ENCODE results near the gene G6PC3. TPM values are rescaled to one million over a fixed set of nuclear protein-coding genes. Genes with fewer than 3 reads are reported as not detected.

Gene G6PC3
- total and polyA plus RNA-seq, 5 donors from 2014 or later: 10.7 to 21.5 (median 15.6) TPM

GRCh38 chr17:44112284-44113280, 42.0 kb downstream of the G6PC3 start:
- no peaks in the 10 kb centered on the region for H3K9me3 Mint-ChIP-seq
- ATAC-seq (ENCODE audit: low read depth in 2 of 2): no peak

GRCh38 chr17:44113382-44113781, 42.8 kb downstream of the G6PC3 start:
- Histone ChIP-seq H3K27ac (ENCODE audit: insufficient read depth, low read length, poor library complexity, severe bottlenecking) (no peak overlapping the region), H3K36me3 (ENCODE audit: control insufficient read depth, insufficient read depth, low read length) (peaks cover 7% of the 10 kb centered on the region), H3K4me1 (ENCODE audit: control insufficient read depth, insufficient read depth, low read length, poor library complexity, severe bottlenecking) (peaks cover 15% of the 10 kb centered on the region), H3K27me3 (ENCODE audit: control insufficient read depth, insufficient read depth, low read length) (no peaks in the 10 kb centered on the region), H3K9me3 (ENCODE audit: control insufficient read depth in 2 of 2, low read length in 2 of 2) (no peaks in the 10 kb centered on the region), H3K4me3 (ENCODE audit: low read depth, low read length) (no peak overlapping the region)
- Mint-ChIP-seq H3K4me1 (peaks cover 0 to 53% (median 15%) of the 10 kb centered on the region in 4 donors), H3K27me3 (no peaks in the 10 kb centered on the region), H3K9me3 (no peaks in the 10 kb centered on the region), H3K4me3 (peak overlapping the region in 2 of 4 donors; percentile 39 to 75), H3K36me3 (peaks cover 10% of the 10 kb centered on the region), H3K27ac (peak overlapping the region in 1 of 3 donors; percentile 83)
- DNase-seq (no peak), ATAC-seq (ENCODE audit: low read depth in 2 of 2) (no peak)

More at GRCh38 chr17:44112284-44113280, 42.0 kb downstream of the G6PC3 start:
- H3K4me3 Mint-ChIP-seq: no peak overlapping the region
- peak overlapping the region in 2 of 3 donors; percentile 25 to 83 for H3K27ac Mint-ChIP-seq
- H3K4me1 ChIP-seq (ENCODE audit: control insufficient read depth, insufficient read depth, low read length, poor library complexity, severe bottlenecking): peaks cover 15% of the 10 kb centered on the region
- no peaks in the 10 kb centered on the region for H3K27me3 Mint-ChIP-seq
- H3K4me1 Mint-ChIP-seq: peaks cover 0 to 50% (median 11%) of the 10 kb centered on the region in 4 donors
- no peaks in the 10 kb centered on the region for H3K9me3 ChIP-seq (ENCODE audit: control insufficient read depth in 2 of 2, low read length in 2 of 2)
- peaks cover 9% of the 10 kb centered on the region for H3K36me3 Mint-ChIP-seq
- H3K27me3 ChIP-seq (ENCODE audit: control insufficient read depth, insufficient read depth, low read length): no peaks in the 10 kb centered on the region
- peaks cover 7% of the 10 kb centered on the region for H3K36me3 ChIP-seq (ENCODE audit: control insufficient read depth, insufficient read depth, low read length)
- DNase-seq: no peak
- no peak overlapping the region for H3K4me3 ChIP-seq (ENCODE audit: low read depth, low read length)
- no peak overlapping the region for H3K27ac ChIP-seq (ENCODE audit: insufficient read depth, low read length, poor library complexity, severe bottlenecking)

GRCh38 chr17:44113868-44114840, 43.6 kb downstream of the G6PC3 start:
- Histone ChIP-seq H3K27me3 (ENCODE audit: control insufficient read depth, insufficient read depth, low read length) (no peaks in the 10 kb centered on the region), H3K9me3 (ENCODE audit: control insufficient read depth in 2 of 2, low read length in 2 of 2) (no peaks in the 10 kb centered on the region), H3K36me3 (ENCODE audit: control insufficient read depth, insufficient read depth, low read length) (peaks cover 7% of the 10 kb centered on the region), H3K4me1 (ENCODE audit: control insufficient read depth, insufficient read depth, low read length, poor library complexity, severe bottlenecking) (peaks cover 15% of the 10 kb centered on the region), H3K4me3 (ENCODE audit: low read depth, low read length) (no peak overlapping the region), H3K27ac (ENCODE audit: insufficient read depth, low read length, poor library complexity, severe bottlenecking) (no peak overlapping the region)
- DNase-seq (no peak), ATAC-seq (ENCODE audit: low read depth in 2 of 2) (no peak)
- Mint-ChIP-seq H3K4me3 (no peak overlapping the region), H3K27ac (peak overlapping the region in 1 of 3 donors; percentile 83), H3K36me3 (peaks cover 15% of the 10 kb centered on the region), H3K9me3 (peaks cover 0 to 1% (median 0%) of the 10 kb centered on the region in 7 donors), H3K27me3 (no peaks in the 10 kb centered on the region), H3K4me1 (peaks cover 0 to 59% (median 18%) of the 10 kb centered on the region in 4 donors)

GRCh38 chr17:44115585-44116415, 45.3 kb downstream of the G6PC3 start:
- ATAC-seq (ENCODE audit: low read depth in 2 of 2) (no peak), DNase-seq (no peak)

GRCh38 chr17:44117351-44117750, 46.8 kb downstream of the G6PC3 start:
- no peak overlapping the region for H3K27ac ChIP-seq (ENCODE audit: insufficient read depth, low read length, poor library complexity, severe bottlenecking)
- Mint-ChIP-seq H3K4me3 (peak overlapping the region in 1 of 4 donors; percentile 14), H3K4me1 (peaks cover 0 to 68% (median 28%) of the 10 kb centered on the region in 4 donors), H3K27ac (peak overlapping the region in 1 of 3 donors; percentile 25), H3K36me3 (peaks cover 15% of the 10 kb centered on the region), H3K27me3 (peaks cover under 1% of the 10 kb centered on the region), H3K9me3 (peaks cover 0 to 1% (median 0%) of the 10 kb centered on the region in 7 donors)
- H3K9me3 ChIP-seq (ENCODE audit: control insufficient read depth in 2 of 2, low read length in 2 of 2): no peaks in the 10 kb centered on the region
- no peak overlapping the region for H3K4me3 ChIP-seq (ENCODE audit: low read depth, low read length)
- peaks cover 15% of the 10 kb centered on the region for H3K4me1 ChIP-seq (ENCODE audit: control insufficient read depth, insufficient read depth, low read length, poor library complexity, severe bottlenecking)
- H3K36me3 ChIP-seq (ENCODE audit: control insufficient read depth, insufficient read depth, low read length): peaks cover 7% of the 10 kb centered on the region
- H3K27me3 ChIP-seq (ENCODE audit: control insufficient read depth, insufficient read depth, low read length): no peaks in the 10 kb centered on the region
- no peak for DNase-seq
- ATAC-seq (ENCODE audit: low read depth in 2 of 2): no peak

More at GRCh38 chr17:44115585-44116415, 45.3 kb downstream of the G6PC3 start:
- H3K27ac ChIP-seq (ENCODE audit: insufficient read depth, low read length, poor library complexity, severe bottlenecking): no peak overlapping the region
- Mint-ChIP-seq H3K9me3 (peaks cover 0 to 1% (median 0%) of the 10 kb centered on the region in 7 donors), H3K4me3 (no peak overlapping the region), H3K36me3 (peaks cover 15% of the 10 kb centered on the region), H3K4me1 (peaks cover 0 to 72% (median 22%) of the 10 kb centered on the region in 4 donors), H3K27ac (no peak overlapping the region), H3K27me3 (no peaks in the 10 kb centered on the region)
- H3K4me1 ChIP-seq (ENCODE audit: control insufficient read depth, insufficient read depth, low read length, poor library complexity, severe bottlenecking): peaks cover 12% of the 10 kb centered on the region
- peaks cover 7% of the 10 kb centered on the region for H3K36me3 ChIP-seq (ENCODE audit: control insufficient read depth, insufficient read depth, low read length)
- H3K4me3 ChIP-seq (ENCODE audit: low read depth, low read length): no peak overlapping the region
- no peaks in the 10 kb centered on the region for H3K27me3 ChIP-seq (ENCODE audit: control insufficient read depth, insufficient read depth, low read length)
- H3K9me3 ChIP-seq (ENCODE audit: control insufficient read depth in 2 of 2, low read length in 2 of 2): no peaks in the 10 kb centered on the region

GRCh38 chr17:44118427-44119050, 48.0 kb downstream of the G6PC3 start:
- Histone ChIP-seq H3K27me3 (ENCODE audit: control insufficient read depth, insufficient read depth, low read length) (no peaks in the 10 kb centered on the region), H3K9me3 (ENCODE audit: control insufficient read depth in 2 of 2, low read length in 2 of 2) (no peaks in the 10 kb centered on the region), H3K36me3 (ENCODE audit: control insufficient read depth, insufficient read depth, low read length) (peaks cover 5% of the 10 kb centered on the region), H3K4me1 (ENCODE audit: control insufficient read depth, insufficient read depth, low read length, poor library complexity, severe bottlenecking) (peaks cover 23% of the 10 kb centered on the region), H3K4me3 (ENCODE audit: low read depth, low read length) (no peak overlapping the region), H3K27ac (ENCODE audit: insufficient read depth, low read length, poor library complexity, severe bottlenecking) (no peak overlapping the region)
- peaks cover 0 to 64% (median 31%) of the 10 kb centered on the region in 4 donors for H3K4me1 Mint-ChIP-seq
- peak overlapping the region in 1 of 4 donors; percentile 99 for H3K4me3 Mint-ChIP-seq
- peaks cover 15% of the 10 kb centered on the region for H3K36me3 Mint-ChIP-seq
- H3K27ac Mint-ChIP-seq: peak overlapping the region in 1 of 3 donors; percentile 48
- DNase-seq (no peak), ATAC-seq (ENCODE audit: low read depth in 2 of 2) (no peak)
- H3K9me3 Mint-ChIP-seq: peaks cover 0 to 1% (median 0%) of the 10 kb centered on the region in 7 donors
- peaks cover 7% of the 10 kb centered on the region for H3K27me3 Mint-ChIP-seq

All from CD4-positive, CD25-positive, alpha-beta regulatory T cell (primary cell).